ENCODE data around the gene FRY. TPM values are rescaled to one million over a fixed set of nuclear protein-coding genes. Genes with fewer than 3 reads are reported as not detected.
"Not testable (repeated sequence)": the region's sequence is repeated elsewhere in the genome, so short reads cannot be mapped to it uniquely, and the experiment has no call there.

The FRY gene
- total RNA-seq, 2 experiments from 2014 or later: 1.2 to 1.5 TPM

- CTCF ChIA-PET: no interaction called here
- no peaks in the 10 kb centered on the region for H3K4me1 Mint-ChIP-seq
- no peaks in the 10 kb centered on the region for H3K9me3 Mint-ChIP-seq (ENCODE audit: low read depth)
- no peak overlapping the region for H3K4me3 Mint-ChIP-seq
- no peak for ATAC-seq
- DNase-seq: no peak
- H3K27me3 Mint-ChIP-seq: peaks cover 8% of the 10 kb centered on the region
- no peaks in the 10 kb centered on the region for H3K36me3 Mint-ChIP-seq
- H3K27ac Mint-ChIP-seq: no peak overlapping the region
These were observed 24.7 kb downstream of the FRY start for GRCh38 chr13:32056316-32056715.

- H3K36me3 Mint-ChIP-seq; H3K4me3 Mint-ChIP-seq; DNase-seq; CTCF ChIA-PET; H3K9me3 Mint-ChIP-seq (ENCODE audit: low read depth); ATAC-seq; H3K27ac Mint-ChIP-seq; H3K27me3 Mint-ChIP-seq; H3K4me1 Mint-ChIP-seq: not testable (repeated sequence)
These were observed 25.8 kb downstream of the FRY start for GRCh38 chr13:32057325-32057724.

- Mint-ChIP-seq H3K36me3 (no peaks in the 10 kb centered on the region), H3K27me3 (peaks cover 8% of the 10 kb centered on the region), H3K9me3 (ENCODE audit: low read depth) (no peaks in the 10 kb centered on the region), H3K27ac (no peak overlapping the region), H3K4me3 (no peak overlapping the region), H3K4me1 (no peaks in the 10 kb centered on the region)
- CTCF ChIA-PET: no interaction called here
- no peak for DNase-seq
- no peak for ATAC-seq
These were observed 28.0 kb downstream of the FRY start for GRCh38 chr13:32059511-32059984.

GRCh38 chr13:32060401-32060878, 28.9 kb downstream of the FRY start:
- Mint-ChIP-seq H3K36me3 (no peaks in the 10 kb centered on the region), H3K27me3 (peaks cover 8% of the 10 kb centered on the region), H3K27ac (no peak overlapping the region), H3K9me3 (ENCODE audit: low read depth) (no peaks in the 10 kb centered on the region), H3K4me3 (no peak overlapping the region), H3K4me1 (no peaks in the 10 kb centered on the region)
- ATAC-seq (no peak), DNase-seq (no peak)
- CTCF ChIA-PET: no interaction called here

GRCh38 chr13:32063619-32064233, 32.2 kb downstream of the FRY start:
- CTCF ChIA-PET: no interaction called here
- H3K36me3 Mint-ChIP-seq: no peaks in the 10 kb centered on the region
- no peak for ATAC-seq
- H3K4me1 Mint-ChIP-seq: no peaks in the 10 kb centered on the region
- no peaks in the 10 kb centered on the region for H3K9me3 Mint-ChIP-seq (ENCODE audit: low read depth)
- peaks cover 3% of the 10 kb centered on the region for H3K27me3 Mint-ChIP-seq
- H3K4me3 Mint-ChIP-seq: no peak overlapping the region
- DNase-seq: no peak
- H3K27ac Mint-ChIP-seq: no peak overlapping the region

- Mint-ChIP-seq H3K9me3 (ENCODE audit: low read depth) (no peaks in the 10 kb centered on the region), H3K4me3 (no peak overlapping the region), H3K27ac (no peak overlapping the region), H3K36me3 (no peaks in the 10 kb centered on the region), H3K4me1 (no peaks in the 10 kb centered on the region), H3K27me3 (no peaks in the 10 kb centered on the region)
- ATAC-seq (no peak), DNase-seq (no peak)
- CTCF ChIA-PET: no interaction called here
These were observed 35.8 kb downstream of the FRY start for GRCh38 chr13:32067149-32067961.

- H3K27ac Mint-ChIP-seq: no peak overlapping the region
- no peaks in the 10 kb centered on the region for H3K4me1 Mint-ChIP-seq
These were observed 36.7 kb downstream of the FRY start for GRCh38 chr13:32068255-32068654.

GRCh38 chr13:32073180-32073864, 41.7 kb downstream of the FRY start:
- no peak overlapping the region for H3K27ac Mint-ChIP-seq
- H3K4me3 Mint-ChIP-seq: no peak overlapping the region
- H3K9me3 Mint-ChIP-seq (ENCODE audit: low read depth): no peaks in the 10 kb centered on the region
- peaks cover 2% of the 10 kb centered on the region for H3K27me3 Mint-ChIP-seq
- CTCF ChIA-PET: no interaction called here
- no peak for ATAC-seq
- H3K4me1 Mint-ChIP-seq: no peaks in the 10 kb centered on the region
- DNase-seq: no peak
- H3K36me3 Mint-ChIP-seq: no peaks in the 10 kb centered on the region

More at GRCh38 chr13:32068255-32068654, 36.7 kb downstream of the FRY start:
- CTCF ChIA-PET: no interaction called here
- H3K36me3 Mint-ChIP-seq: no peaks in the 10 kb centered on the region
- DNase-seq (no peak), ATAC-seq (no peak)
- no peaks in the 10 kb centered on the region for H3K9me3 Mint-ChIP-seq (ENCODE audit: low read depth)
- H3K27me3 Mint-ChIP-seq: no peaks in the 10 kb centered on the region
- no peak overlapping the region for H3K4me3 Mint-ChIP-seq

- no peak for ATAC-seq
- H3K4me1 Mint-ChIP-seq: no peaks in the 10 kb centered on the region
- H3K4me3 Mint-ChIP-seq: no peak overlapping the region
- CTCF ChIA-PET: no interaction called here
- no peak overlapping the region for H3K27ac Mint-ChIP-seq
- DNase-seq: no peak
- H3K27me3 Mint-ChIP-seq: peaks cover 6% of the 10 kb centered on the region
- H3K36me3 Mint-ChIP-seq: no peaks in the 10 kb centered on the region
- no peaks in the 10 kb centered on the region for H3K9me3 Mint-ChIP-seq (ENCODE audit: low read depth)
These were observed 43.7 kb downstream of the FRY start for GRCh38 chr13:32075170-32075851.

- ATAC-seq: no peak
- H3K4me3 Mint-ChIP-seq: no peak overlapping the region
- no peaks in the 10 kb centered on the region for H3K36me3 Mint-ChIP-seq
- no peaks in the 10 kb centered on the region for H3K4me1 Mint-ChIP-seq
- H3K27me3 Mint-ChIP-seq: peaks cover 14% of the 10 kb centered on the region
- no peaks in the 10 kb centered on the region for H3K9me3 Mint-ChIP-seq (ENCODE audit: low read depth)
- CTCF ChIA-PET: no interaction called here
- H3K27ac Mint-ChIP-seq: no peak overlapping the region
- no peak for DNase-seq
These were observed 48.0 kb downstream of the FRY start for GRCh38 chr13:32079587-32079986.

GRCh38 chr13:32080328-32080744, 48.8 kb downstream of the FRY start:
- CTCF ChIA-PET: no interaction called here
- no peaks in the 10 kb centered on the region for H3K9me3 Mint-ChIP-seq (ENCODE audit: low read depth)
- ATAC-seq (no peak), DNase-seq (no peak)
- H3K36me3 Mint-ChIP-seq: no peaks in the 10 kb centered on the region
- peaks cover 14% of the 10 kb centered on the region for H3K27me3 Mint-ChIP-seq
- no peaks in the 10 kb centered on the region for H3K4me1 Mint-ChIP-seq
- H3K4me3 Mint-ChIP-seq: no peak overlapping the region
- H3K27ac Mint-ChIP-seq: no peak overlapping the region

GRCh38 chr13:32081591-32081990, 50.0 kb downstream of the FRY start:
- Mint-ChIP-seq H3K4me1 (no peaks in the 10 kb centered on the region), H3K9me3 (ENCODE audit: low read depth) (no peaks in the 10 kb centered on the region), H3K27me3 (peaks cover 14% of the 10 kb centered on the region), H3K27ac (no peak overlapping the region), H3K4me3 (no peak overlapping the region), H3K36me3 (no peaks in the 10 kb centered on the region)
- no peak for ATAC-seq
- CTCF ChIA-PET: no interaction called here
- no peak for DNase-seq

- H3K4me1 Mint-ChIP-seq: no peaks in the 10 kb centered on the region
- CTCF ChIA-PET: no interaction called here
- no peak for DNase-seq
These were observed 54.8 kb downstream of the FRY start for GRCh38 chr13:32086366-32086765.

More at GRCh38 chr13:32086366-32086765, 54.8 kb downstream of the FRY start:
- Mint-ChIP-seq H3K36me3 (no peaks in the 10 kb centered on the region), H3K27ac (no peak overlapping the region), H3K9me3 (ENCODE audit: low read depth) (no peaks in the 10 kb centered on the region), H3K27me3 (peaks cover 8% of the 10 kb centered on the region), H3K4me3 (no peak overlapping the region)
- no peak for ATAC-seq
